Neural cell (in vitro differentiated cells): ENCODE measurements around the gene ERP27. TPM values are rescaled to one million over a fixed set of nuclear protein-coding genes. Genes with fewer than 3 reads are reported as not detected.

ENCODE experiments used
- H2AFZ ChIP-seq: fragments of 200-600, 300-800 bp; sonication (generic), shearing (Covaris generic); 2 replicates; pipeline ENCODE4 v1.6.0; 2014; ENCODE audit warnings: low read depth, mild to moderate bottlenecking, antibody characterized with exemption, low read length, moderate library complexity
- H3F3A ChIP-seq: fragments of 200-600 bp; shearing (Covaris generic); 2 replicates; pipeline ENCODE4 v1.6.1; 2016; ENCODE audit warnings: mild to moderate bottlenecking, moderate library complexity, mixed read lengths, antibody characterized with exemption, low read length; ENCODE audit not compliant: insufficient read depth, poor library complexity, severe bottlenecking
- H3K27ac ChIP-seq: fragments of 200-600, 300-800 bp; sonication (generic), shearing (Covaris generic); 2 replicates; pipeline ENCODE4 v1.5.1; 2014; ENCODE audit warnings: mild to moderate bottlenecking, low read length, moderate library complexity
- H3K27me3 ChIP-seq: fragments of 300-800, 200-600 bp; sonication (generic), shearing (Covaris generic); 2 replicates; pipeline ENCODE4 v1.6.0; 2014; ENCODE audit warnings: mild to moderate bottlenecking, low read depth, low read length, moderate library complexity; ENCODE audit not compliant: insufficient read depth
- H3K36me3 ChIP-seq: fragments of 300-800, 200-600 bp; sonication (generic), shearing (Covaris generic); 2 replicates; pipeline ENCODE4 v1.5.1; 2014; ENCODE audit warnings: mild to moderate bottlenecking, antibody characterized with exemption, low read length, moderate library complexity; ENCODE audit not compliant: insufficient read depth
- H3K4me2 ChIP-seq: fragments of 300-800, 200-600 bp; sonication (generic), shearing (Covaris generic); 2 replicates; pipeline ENCODE4 v1.6.0; 2014; ENCODE audit warnings: mild to moderate bottlenecking, low read length
- H3K4me3 ChIP-seq: fragments of 300-800, 200-600 bp; sonication (generic), shearing (Covaris generic); 2 replicates; pipeline ENCODE4 v1.5.1; 2014; ENCODE audit warnings: mild to moderate bottlenecking, low read length, moderate library complexity
- H3K79me2 ChIP-seq: fragments of 200-600 bp; shearing (Covaris generic); replicated peaks from 2 replicates; pipeline ENCODE4 v1.6.0; 2014; ENCODE audit warnings: mild to moderate bottlenecking, low read length, moderate library complexity; ENCODE audit not compliant: insufficient read depth
- H3K9ac ChIP-seq: fragments of 300-800, 200-600 bp; sonication (generic), shearing (Covaris generic); 2 replicates; pipeline ENCODE4 v1.6.1; 2016; ENCODE audit warnings: mild to moderate bottlenecking, low read length, mixed read lengths
- H3K9me2 ChIP-seq: fragments of 200-600 bp; shearing (Covaris generic); 2 replicates; pipeline ENCODE4 v1.6.1; 2016; ENCODE audit warnings: mild to moderate bottlenecking, low read length, mixed read lengths; ENCODE audit not compliant: insufficient read depth
- H3K9me3 ChIP-seq: fragments of 200-600, 300-800 bp; sonication (generic), shearing (Covaris generic); 2 replicates; pipeline ENCODE4 v1.6.1; 2016; ENCODE audit warnings: mild to moderate bottlenecking, mixed run types, low read length, moderate library complexity, mixed read lengths
- H4K20me1 ChIP-seq: fragments of 200-600 bp; shearing (Covaris generic); 2 replicates; pipeline ENCODE4 v1.6.1; 2016; ENCODE audit warnings: mild to moderate bottlenecking, mixed run types; ENCODE audit not compliant: insufficient read depth
- EP300 ChIP-seq: fragments of 450-650 bp; conservative IDR thresholded peaks from 2 replicates; pipeline ENCODE4 v1.6.1; 2014; ENCODE audit warnings: antibody characterized with exemption, mild to moderate bottlenecking, moderate library complexity; ENCODE audit not compliant: poor library complexity, severe bottlenecking
- EZH2 ChIP-seq: fragments of 200-600, 300-800 bp; shearing (Covaris generic), sonication (generic); IDR thresholded peaks from 2 replicates; pipeline ENCODE4 v1.6.1; 2014; ENCODE audit warnings: antibody characterized with exemption, low read length, borderline replicate concordance, mild to moderate bottlenecking; ENCODE audit not compliant: insufficient read depth, poor library complexity, severe bottlenecking
- MXI1 ChIP-seq: fragments of 450-650 bp; conservative IDR thresholded peaks from 2 replicates; pipeline ENCODE4 v1.6.1; 2014; ENCODE audit warnings: antibody characterized with exemption, mild to moderate bottlenecking; ENCODE audit not compliant: poor library complexity, severe bottlenecking
- POLR2AphosphoS5 ChIP-seq: IDR thresholded peaks from 2 replicates; pipeline ENCODE4 v1.6.1; 2012
- RAD21 ChIP-seq: fragments of 450-650 bp; conservative IDR thresholded peaks from 2 replicates; pipeline ENCODE4 v1.6.1; 2014; ENCODE audit warnings: antibody characterized with exemption, mild to moderate bottlenecking, moderate library complexity
- SMC3 ChIP-seq: fragments of 450-650 bp; conservative IDR thresholded peaks from 2 replicates; pipeline ENCODE4 v1.6.1; 2014; ENCODE audit warnings: antibody characterized with exemption, mild to moderate bottlenecking, moderate library complexity; ENCODE audit not compliant: poor library complexity
- TAF1 ChIP-seq: IDR thresholded peaks from 2 replicates; pipeline ENCODE4 v1.6.1; 2012; ENCODE audit warnings: low read depth
- polyA minus RNA-seq: library from RNA; depleted of rRNA, polyadenylated mRNA; stranded (reverse); fragments of >200 nt; gene quantifications from 2 replicates; pipeline ENCODE4 v1.2.3, GENCODE V29; 2014
- polyA plus RNA-seq: library from polyadenylated mRNA; depleted of rRNA; stranded (reverse); fragments of >200 nt; gene quantifications from 2 replicates; pipeline ENCODE4 v1.2.3, GENCODE V29; 2014
- TF ChIP-seq, protein P1 (sequence below): IDR thresholded peaks from 2 replicates; pipeline ENCODE4 v1.6.1; 2012; ENCODE audit warnings: borderline replicate concordance
- TF ChIP-seq, protein P2 (sequence below): fragments of 450-650 bp; IDR thresholded peaks from 2 replicates; pipeline ENCODE4 v1.5.1; 2014; ENCODE audit warnings: antibody characterized with exemption, mild to moderate bottlenecking, moderate library complexity; ENCODE audit not compliant: poor library complexity, severe bottlenecking

ERP27 gene
- not detected in 2 replicates for polyA plus RNA-seq
- polyA minus RNA-seq = not detected in 2 replicates

GRCh38 chr12:14938301-14938700 lies at the start of gene ERP27:
TSS of gene ERP27 (minus strand) at chr12:14938537. CDS start at chr12:14938508, 29 bp downstream.
- no peaks in the 10 kb centered on the region for H4K20me1 ChIP-seq
- TF ChIP-seq EZH2 (no peak), RAD21 (no peak), MXI1 (no peak), TAF1 (no peak), POLR2AphosphoS5 (no peak), SMC3 (no peak), EP300 (no peak)
- TF ChIP-seq, protein P1, sequence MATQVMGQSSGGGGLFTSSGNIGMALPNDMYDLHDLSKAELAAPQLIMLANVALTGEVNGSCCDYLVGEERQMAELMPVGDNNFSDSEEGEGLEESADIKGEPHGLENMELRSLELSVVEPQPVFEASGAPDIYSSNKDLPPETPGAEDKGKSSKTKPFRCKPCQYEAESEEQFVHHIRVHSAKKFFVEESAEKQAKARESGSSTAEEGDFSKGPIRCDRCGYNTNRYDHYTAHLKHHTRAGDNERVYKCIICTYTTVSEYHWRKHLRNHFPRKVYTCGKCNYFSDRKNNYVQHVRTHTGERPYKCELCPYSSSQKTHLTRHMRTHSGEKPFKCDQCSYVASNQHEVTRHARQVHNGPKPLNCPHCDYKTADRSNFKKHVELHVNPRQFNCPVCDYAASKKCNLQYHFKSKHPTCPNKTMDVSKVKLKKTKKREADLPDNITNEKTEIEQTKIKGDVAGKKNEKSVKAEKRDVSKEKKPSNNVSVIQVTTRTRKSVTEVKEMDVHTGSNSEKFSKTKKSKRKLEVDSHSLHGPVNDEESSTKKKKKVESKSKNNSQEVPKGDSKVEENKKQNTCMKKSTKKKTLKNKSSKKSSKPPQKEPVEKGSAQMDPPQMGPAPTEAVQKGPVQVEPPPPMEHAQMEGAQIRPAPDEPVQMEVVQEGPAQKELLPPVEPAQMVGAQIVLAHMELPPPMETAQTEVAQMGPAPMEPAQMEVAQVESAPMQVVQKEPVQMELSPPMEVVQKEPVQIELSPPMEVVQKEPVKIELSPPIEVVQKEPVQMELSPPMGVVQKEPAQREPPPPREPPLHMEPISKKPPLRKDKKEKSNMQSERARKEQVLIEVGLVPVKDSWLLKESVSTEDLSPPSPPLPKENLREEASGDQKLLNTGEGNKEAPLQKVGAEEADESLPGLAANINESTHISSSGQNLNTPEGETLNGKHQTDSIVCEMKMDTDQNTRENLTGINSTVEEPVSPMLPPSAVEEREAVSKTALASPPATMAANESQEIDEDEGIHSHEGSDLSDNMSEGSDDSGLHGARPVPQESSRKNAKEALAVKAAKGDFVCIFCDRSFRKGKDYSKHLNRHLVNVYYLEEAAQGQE = no peak
- no peak within 1 kb of the TSS for H3K4me3 ChIP-seq
- no peak within 1 kb of the TSS for H3K9ac ChIP-seq
- H2AFZ ChIP-seq = no peak within 1 kb of the TSS
- no peaks in the 10 kb centered on the region for H3K79me2 ChIP-seq
- H3K9me3 ChIP-seq = no peaks in the 10 kb centered on the region
- no peak within 1 kb of the TSS for H3K4me2 ChIP-seq
- no peaks in the 10 kb centered on the region for H3K36me3 ChIP-seq
- no peaks in the 10 kb centered on the region for H3K27me3 ChIP-seq
- H3K9me2 ChIP-seq = no peaks in the 10 kb centered on the region
- H3F3A ChIP-seq = no peaks in the 10 kb centered on the region
- H3K27ac ChIP-seq = peak within 1 kb of the TSS; percentile 39

DNA sequence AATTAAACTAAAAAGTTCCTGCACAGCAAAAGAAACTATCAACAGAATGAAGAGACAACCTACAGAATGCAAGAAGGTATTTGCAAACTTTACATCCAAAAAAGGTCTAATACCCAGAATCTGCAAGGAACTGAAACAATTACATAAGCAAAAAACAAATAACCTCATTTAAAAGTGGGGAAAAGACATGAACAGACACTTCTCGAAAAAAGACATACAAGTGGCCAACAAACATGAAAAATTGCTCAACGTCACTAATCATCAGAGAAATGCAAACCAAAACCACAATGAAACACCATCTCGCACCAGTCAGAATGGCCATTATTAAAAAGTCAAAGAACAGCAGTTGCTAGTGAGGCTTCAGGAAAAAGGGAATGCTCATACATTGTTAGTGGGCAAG lies 49.7 kb upstream of the ERP27 start:
- no peak overlapping the region for H3K4me2 ChIP-seq
- no peaks in the 10 kb centered on the region for H3K79me2 ChIP-seq
- no peaks in the 10 kb centered on the region for H3K36me3 ChIP-seq
- H3F3A ChIP-seq = no peaks in the 10 kb centered on the region
- H3K27me3 ChIP-seq = no peaks in the 10 kb centered on the region
- H3K4me3 ChIP-seq = no peak overlapping the region
- H3K9me2 ChIP-seq = no peaks in the 10 kb centered on the region
- no peaks in the 10 kb centered on the region for H4K20me1 ChIP-seq
- H3K27ac ChIP-seq = no peak overlapping the region
- H3K9ac ChIP-seq = no peak overlapping the region
- no peaks in the 10 kb centered on the region for H3K9me3 ChIP-seq
- H2AFZ ChIP-seq = no peak overlapping the region
- no peak for TF ChIP-seq EZH2
- no peak for TF ChIP-seq POLR2AphosphoS5
- no peak for TF ChIP-seq SMC3
- TF ChIP-seq, protein P2, sequence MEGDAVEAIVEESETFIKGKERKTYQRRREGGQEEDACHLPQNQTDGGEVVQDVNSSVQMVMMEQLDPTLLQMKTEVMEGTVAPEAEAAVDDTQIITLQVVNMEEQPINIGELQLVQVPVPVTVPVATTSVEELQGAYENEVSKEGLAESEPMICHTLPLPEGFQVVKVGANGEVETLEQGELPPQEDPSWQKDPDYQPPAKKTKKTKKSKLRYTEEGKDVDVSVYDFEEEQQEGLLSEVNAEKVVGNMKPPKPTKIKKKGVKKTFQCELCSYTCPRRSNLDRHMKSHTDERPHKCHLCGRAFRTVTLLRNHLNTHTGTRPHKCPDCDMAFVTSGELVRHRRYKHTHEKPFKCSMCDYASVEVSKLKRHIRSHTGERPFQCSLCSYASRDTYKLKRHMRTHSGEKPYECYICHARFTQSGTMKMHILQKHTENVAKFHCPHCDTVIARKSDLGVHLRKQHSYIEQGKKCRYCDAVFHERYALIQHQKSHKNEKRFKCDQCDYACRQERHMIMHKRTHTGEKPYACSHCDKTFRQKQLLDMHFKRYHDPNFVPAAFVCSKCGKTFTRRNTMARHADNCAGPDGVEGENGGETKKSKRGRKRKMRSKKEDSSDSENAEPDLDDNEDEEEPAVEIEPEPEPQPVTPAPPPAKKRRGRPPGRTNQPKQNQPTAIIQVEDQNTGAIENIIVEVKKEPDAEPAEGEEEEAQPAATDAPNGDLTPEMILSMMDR = no peak
- no peak for TF ChIP-seq MXI1
- no peak for TF ChIP-seq RAD21
- no peak for TF ChIP-seq TAF1
- TF ChIP-seq, protein P1 = no peak
- no peak for TF ChIP-seq EP300
